DOHH2 (cell line): ENCODE measurements around the gene PIAS1.

Experiments
- H3F3A ChIP-seq: fragments of 200-600 bp; sonication (generic), shearing (Covaris generic); 2 replicates; pipeline ENCODE4 v1.6.0; 2016; ENCODE audit warnings: antibody characterized with exemption, mild to moderate bottlenecking; ENCODE audit not compliant: control insufficient read depth, insufficient read depth
- H3K27ac ChIP-seq: fragments of 200-600 bp; sonication (generic); 2 replicates; pipeline ENCODE4 v1.5.1; 2014; ENCODE audit warnings: low read depth, mild to moderate bottlenecking, low read length, moderate library complexity
- H3K27me3 ChIP-seq: fragments of 200-600 bp; sonication (generic); 2 replicates; pipeline ENCODE4 v1.6.1; 2014; ENCODE audit warnings: mild to moderate bottlenecking, low read length, mixed read lengths; ENCODE audit not compliant: control insufficient read depth
- H3K36me3 ChIP-seq: fragments of 200-600 bp; sonication (generic); 2 replicates; pipeline ENCODE4 v1.6.1; 2014; ENCODE audit warnings: mild to moderate bottlenecking, low read length, moderate library complexity, mixed read lengths; ENCODE audit not compliant: control insufficient read depth
- H3K4me1 ChIP-seq: fragments of 200-600 bp; sonication (generic); 2 replicates; pipeline ENCODE4 v1.6.1; 2014; ENCODE audit warnings: mild to moderate bottlenecking, low read length, mixed read lengths; ENCODE audit not compliant: control insufficient read depth
- H3K4me2 ChIP-seq: fragments of 200-600 bp; sonication (generic); 2 replicates; pipeline ENCODE4 v1.6.0; 2014; ENCODE audit warnings: mild to moderate bottlenecking, low read length, moderate library complexity
- H3K4me3 ChIP-seq: fragments of 200-600 bp; sonication (generic); 2 replicates; pipeline ENCODE4 v1.5.1; 2014; ENCODE audit warnings: mild to moderate bottlenecking, low read length, mixed read lengths
- H3K79me2 ChIP-seq: fragments of 200-600 bp; sonication (generic); 2 replicates; pipeline ENCODE4 v1.6.1; 2014; ENCODE audit warnings: mild to moderate bottlenecking, low read length, mixed read lengths; ENCODE audit not compliant: control insufficient read depth
- H3K9me2 ChIP-seq: fragments of 200-600 bp; sonication (generic); replicated peaks from 2 replicates; pipeline ENCODE4 v1.6.1; 2014; ENCODE audit warnings: mild to moderate bottlenecking, low read length, mixed read lengths; ENCODE audit not compliant: control insufficient read depth
- H3K9me3 ChIP-seq: fragments of 200-600 bp; sonication (generic); 2 replicates; pipeline ENCODE4 v1.6.1; 2014; ENCODE audit warnings: antibody characterized with exemption, low read length, mixed read lengths; ENCODE audit not compliant: control insufficient read depth, insufficient read depth
- H4K20me1 ChIP-seq: fragments of 200-600 bp; sonication (generic); 2 replicates; pipeline ENCODE4 v1.6.0; 2014; ENCODE audit warnings: low read depth, mild to moderate bottlenecking, antibody characterized with exemption, low read length, moderate library complexity; ENCODE audit not compliant: control insufficient read depth, insufficient read depth
- CTCF ChIP-seq: fragments of 200-600 bp; sonication (generic); IDR thresholded peaks from one replicate; pipeline ENCODE4 v1.5.1; 2014; ENCODE audit warnings: antibody characterized with exemption, mild to moderate bottlenecking, low read depth, low read length; ENCODE audit not compliant: poor library complexity, severe bottlenecking
- EZH2phosphoT487 ChIP-seq: fragments of 200-600 bp; sonication (generic); IDR thresholded peaks from 2 replicates; pipeline ENCODE4 v1.6.1; 2017; ENCODE audit warnings: borderline replicate concordance, mild to moderate bottlenecking, antibody characterized with exemption, low read length, moderate library complexity, mixed read lengths

Gene PIAS1

GRCh38 chr15:68149059-68149458 is 94.9 kb downstream of the PIAS1 start:
- H3K4me1 ChIP-seq: no peaks in the 10 kb centered on the region
- no peak overlapping the region for H3K4me2 ChIP-seq
- H3K4me3 ChIP-seq: no peak overlapping the region
- H3K27ac ChIP-seq: no peak overlapping the region
- no peaks in the 10 kb centered on the region for H3K9me2 ChIP-seq
- H3K9me3 ChIP-seq: no peaks in the 10 kb centered on the region
- no peaks in the 10 kb centered on the region for H4K20me1 ChIP-seq
- H3K36me3 ChIP-seq: peaks cover 40% of the 10 kb centered on the region
- peaks cover 6% of the 10 kb centered on the region; the same call in 1 of the 2 replicates for H3F3A ChIP-seq
- H3K79me2 ChIP-seq: no peaks in the 10 kb centered on the region
- no peaks in the 10 kb centered on the region for H3K27me3 ChIP-seq
- TF ChIP-seq EZH2phosphoT487 (no peak), CTCF (no peak)

- Histone ChIP-seq H3K4me3 (no peak overlapping the region), H3K9me3 (no peaks in the 10 kb centered on the region), H4K20me1 (no peaks in the 10 kb centered on the region), H3K27ac (no peak overlapping the region), H3K27me3 (no peaks in the 10 kb centered on the region), H3K4me2 (no peak overlapping the region), H3K4me1 (no peaks in the 10 kb centered on the region), H3K79me2 (no peaks in the 10 kb centered on the region), H3K36me3 (peaks cover 47% of the 10 kb centered on the region), H3F3A (peaks cover 10% of the 10 kb centered on the region; the same call in 1 of the 2 replicates), H3K9me2 (no peaks in the 10 kb centered on the region)
- TF ChIP-seq EZH2phosphoT487 (no peak), CTCF (no peak)
Observed at GRCh38 chr15:68150187-68150586, 96.1 kb downstream of the PIAS1 start.

- Histone ChIP-seq H3K4me2 (no peak overlapping the region), H3K27ac (no peak overlapping the region), H3K4me1 (no peaks in the 10 kb centered on the region), H3K36me3 (peaks cover 47% of the 10 kb centered on the region), H3K9me2 (no peaks in the 10 kb centered on the region), H3F3A (peaks cover 10% of the 10 kb centered on the region; the same call in 1 of the 2 replicates), H3K9me3 (no peaks in the 10 kb centered on the region), H4K20me1 (no peaks in the 10 kb centered on the region), H3K79me2 (no peaks in the 10 kb centered on the region), H3K4me3 (no peak overlapping the region), H3K27me3 (no peaks in the 10 kb centered on the region)
- TF ChIP-seq EZH2phosphoT487 (no peak), CTCF (no peak)
Observed at GRCh38 chr15:68151277-68151676, 97.2 kb downstream of the PIAS1 start.

- H4K20me1 ChIP-seq: no peaks in the 10 kb centered on the region
- peaks cover 10% of the 10 kb centered on the region; the same call in 1 of the 2 replicates for H3F3A ChIP-seq
- no peak overlapping the region for H3K4me3 ChIP-seq
- TF ChIP-seq EZH2phosphoT487 (no peak), CTCF (no peak)
- H3K9me3 ChIP-seq: no peaks in the 10 kb centered on the region
- no peaks in the 10 kb centered on the region for H3K4me1 ChIP-seq
- no peak overlapping the region for H3K4me2 ChIP-seq
- no peak overlapping the region for H3K27ac ChIP-seq
- H3K27me3 ChIP-seq: no peaks in the 10 kb centered on the region
- no peaks in the 10 kb centered on the region for H3K9me2 ChIP-seq
- H3K79me2 ChIP-seq: no peaks in the 10 kb centered on the region
- H3K36me3 ChIP-seq: peaks cover 42% of the 10 kb centered on the region
Observed at GRCh38 chr15:68152342-68152741, 98.2 kb downstream of the PIAS1 start.
